Progenitor cell of endocrine pancreas (in vitro differentiated cells): Measurements from ENCODE around the gene TLL2. TPM values are rescaled to one million over a fixed set of nuclear protein-coding genes. Genes with fewer than 3 reads are reported as not detected.

Experiments used
- DNase-seq: peaks from one replicate; pipeline ENCODE4 v3.0.0; 2021; ENCODE audit warnings: low spot score; ENCODE audit not compliant: unreplicated experiment
- H3K27ac Mint-ChIP-seq: 2 replicates; pipeline ENCODE4 v1.8.0; 2021; ENCODE audit warnings: mild to moderate bottlenecking, moderate library complexity, mixed read lengths
- H3K27me3 Mint-ChIP-seq: 2 replicates; pipeline ENCODE4 v1.8.0; 2021; ENCODE audit warnings: mixed read lengths
- H3K36me3 Mint-ChIP-seq: 2 replicates; pipeline ENCODE4 v1.8.0; 2022; ENCODE audit warnings: mixed read lengths; ENCODE audit not compliant: insufficient read depth
- H3K4me1 Mint-ChIP-seq: 2 replicates; pipeline ENCODE4 v1.8.0; 2021; ENCODE audit warnings: low read depth, mixed read lengths
- H3K4me3 Mint-ChIP-seq: 2 replicates; pipeline ENCODE4 v1.8.0; 2021; ENCODE audit warnings: low read depth, mild to moderate bottlenecking, moderate library complexity, mixed read lengths
- H3K9me3 Mint-ChIP-seq: 2 replicates; pipeline ENCODE4 v1.8.0; 2021; ENCODE audit warnings: low read depth, mixed read lengths
- total RNA-seq: library from RNA; stranded (reverse); gene quantifications from 2 replicates; pipeline ENCODE4 v1.2.1, GENCODE V29; 2021
- TF ChIP-seq, protein P1 (sequence below): fragments of 200-600 bp; sonication (generic); IDR thresholded peaks from one replicate; pipeline ENCODE4 v1.5.0; 2021; ENCODE audit warnings: antibody characterized with exemption, mild to moderate bottlenecking; ENCODE audit not compliant: unreplicated experiment

TLL2 gene
- total RNA-seq, 1 donor from 2014 or later, result 0.60 TPM

DNA sequence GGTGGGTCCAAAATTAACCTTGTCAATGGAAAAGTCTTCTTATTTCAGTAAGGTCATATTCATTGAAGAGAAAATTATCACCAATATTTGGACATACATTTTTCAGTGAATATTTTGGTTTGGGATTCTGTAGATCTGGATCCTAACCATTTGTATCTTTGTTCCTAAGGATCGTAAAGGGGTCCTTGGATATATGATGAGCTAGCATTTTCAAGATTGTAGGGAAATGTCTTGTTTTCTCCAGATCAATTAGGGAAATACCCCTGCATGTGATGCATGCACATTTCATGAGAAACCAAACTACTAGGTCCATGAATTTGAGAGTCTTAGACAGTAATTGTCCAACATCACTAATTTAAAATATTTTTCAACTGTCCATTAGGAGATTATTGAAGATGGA lies 191.5 kb downstream of the TLL2 start:
- Mint-ChIP-seq H3K4me1 (peaks cover 7% of the 10 kb centered on the region), H3K27me3 (peaks cover 23% of the 10 kb centered on the region), H3K27ac (no peak overlapping the region), H3K9me3 (no peaks in the 10 kb centered on the region), H3K4me3 (no peak overlapping the region), H3K36me3 (no peaks in the 10 kb centered on the region)
- DNase-seq, result no peak
- TF ChIP-seq, protein P1, sequence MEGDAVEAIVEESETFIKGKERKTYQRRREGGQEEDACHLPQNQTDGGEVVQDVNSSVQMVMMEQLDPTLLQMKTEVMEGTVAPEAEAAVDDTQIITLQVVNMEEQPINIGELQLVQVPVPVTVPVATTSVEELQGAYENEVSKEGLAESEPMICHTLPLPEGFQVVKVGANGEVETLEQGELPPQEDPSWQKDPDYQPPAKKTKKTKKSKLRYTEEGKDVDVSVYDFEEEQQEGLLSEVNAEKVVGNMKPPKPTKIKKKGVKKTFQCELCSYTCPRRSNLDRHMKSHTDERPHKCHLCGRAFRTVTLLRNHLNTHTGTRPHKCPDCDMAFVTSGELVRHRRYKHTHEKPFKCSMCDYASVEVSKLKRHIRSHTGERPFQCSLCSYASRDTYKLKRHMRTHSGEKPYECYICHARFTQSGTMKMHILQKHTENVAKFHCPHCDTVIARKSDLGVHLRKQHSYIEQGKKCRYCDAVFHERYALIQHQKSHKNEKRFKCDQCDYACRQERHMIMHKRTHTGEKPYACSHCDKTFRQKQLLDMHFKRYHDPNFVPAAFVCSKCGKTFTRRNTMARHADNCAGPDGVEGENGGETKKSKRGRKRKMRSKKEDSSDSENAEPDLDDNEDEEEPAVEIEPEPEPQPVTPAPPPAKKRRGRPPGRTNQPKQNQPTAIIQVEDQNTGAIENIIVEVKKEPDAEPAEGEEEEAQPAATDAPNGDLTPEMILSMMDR, result no peak

DNA sequence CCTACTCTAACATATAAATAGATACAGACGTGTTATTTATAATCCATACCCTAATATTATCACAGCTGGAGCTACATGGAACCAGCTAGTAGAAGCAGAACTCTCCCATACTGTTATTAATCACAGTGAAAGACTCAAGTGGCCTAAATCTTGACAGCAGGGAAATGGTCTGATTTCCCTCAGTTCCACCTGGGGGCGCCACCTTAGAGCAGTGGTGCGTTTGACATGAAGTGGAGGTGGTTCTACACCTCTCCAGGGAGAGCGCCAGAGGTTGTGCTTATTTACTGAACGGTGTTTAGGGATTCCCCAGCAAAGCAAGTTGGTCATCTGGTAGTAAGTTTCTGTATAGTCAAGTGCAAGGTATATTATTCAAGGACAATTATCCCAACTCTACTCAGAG lies 191.9 kb downstream of the TLL2 start:
- DNase-seq, result no peak
- Mint-ChIP-seq H3K9me3 (no peaks in the 10 kb centered on the region), H3K4me3 (no peak overlapping the region), H3K4me1 (peaks cover 7% of the 10 kb centered on the region), H3K27ac (no peak overlapping the region), H3K36me3 (no peaks in the 10 kb centered on the region), H3K27me3 (peaks cover 20% of the 10 kb centered on the region)
- TF ChIP-seq, protein P1, result no peak

DNA sequence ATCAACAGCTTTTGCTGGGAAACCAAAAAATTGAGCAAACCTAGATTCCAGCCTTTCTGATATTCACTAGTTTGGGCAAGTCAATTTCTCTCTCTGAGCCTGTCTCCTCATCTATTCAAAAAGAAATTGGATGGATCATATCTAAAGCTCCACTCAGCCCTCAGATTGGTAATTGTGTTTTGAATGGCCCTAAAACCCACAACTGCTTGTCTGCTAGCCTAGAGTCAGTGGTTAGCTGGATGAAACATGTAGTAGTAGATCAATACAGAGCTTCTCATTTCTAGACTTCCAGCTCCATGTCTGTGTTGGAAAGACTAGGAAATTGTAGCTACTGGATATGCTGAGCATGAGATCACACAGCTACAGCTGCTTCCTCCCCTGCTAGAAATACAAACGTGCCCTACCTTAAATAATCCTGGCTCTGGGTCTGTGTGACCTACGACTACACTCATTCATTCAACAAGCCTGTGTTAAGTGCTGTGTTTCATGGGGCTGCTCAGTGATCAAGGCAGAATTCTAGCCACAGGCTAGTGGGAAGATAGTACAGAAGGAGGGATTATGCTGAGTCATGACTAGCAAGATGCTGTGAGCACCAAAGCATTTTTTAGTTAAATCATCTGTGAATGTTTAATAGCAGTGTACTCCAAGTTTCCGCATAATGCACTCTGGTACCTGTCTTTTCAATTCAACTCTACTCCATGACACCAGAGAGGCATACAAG lies 193.8 kb downstream of the TLL2 start:
- Mint-ChIP-seq H3K36me3 (no peaks in the 10 kb centered on the region), H3K4me3 (no peak overlapping the region), H3K9me3 (no peaks in the 10 kb centered on the region), H3K27me3 (peaks cover 8% of the 10 kb centered on the region), H3K27ac (no peak overlapping the region), H3K4me1 (peaks cover 7% of the 10 kb centered on the region)
- TF ChIP-seq, protein P1, result no peak
- DNase-seq, result no peak

DNA sequence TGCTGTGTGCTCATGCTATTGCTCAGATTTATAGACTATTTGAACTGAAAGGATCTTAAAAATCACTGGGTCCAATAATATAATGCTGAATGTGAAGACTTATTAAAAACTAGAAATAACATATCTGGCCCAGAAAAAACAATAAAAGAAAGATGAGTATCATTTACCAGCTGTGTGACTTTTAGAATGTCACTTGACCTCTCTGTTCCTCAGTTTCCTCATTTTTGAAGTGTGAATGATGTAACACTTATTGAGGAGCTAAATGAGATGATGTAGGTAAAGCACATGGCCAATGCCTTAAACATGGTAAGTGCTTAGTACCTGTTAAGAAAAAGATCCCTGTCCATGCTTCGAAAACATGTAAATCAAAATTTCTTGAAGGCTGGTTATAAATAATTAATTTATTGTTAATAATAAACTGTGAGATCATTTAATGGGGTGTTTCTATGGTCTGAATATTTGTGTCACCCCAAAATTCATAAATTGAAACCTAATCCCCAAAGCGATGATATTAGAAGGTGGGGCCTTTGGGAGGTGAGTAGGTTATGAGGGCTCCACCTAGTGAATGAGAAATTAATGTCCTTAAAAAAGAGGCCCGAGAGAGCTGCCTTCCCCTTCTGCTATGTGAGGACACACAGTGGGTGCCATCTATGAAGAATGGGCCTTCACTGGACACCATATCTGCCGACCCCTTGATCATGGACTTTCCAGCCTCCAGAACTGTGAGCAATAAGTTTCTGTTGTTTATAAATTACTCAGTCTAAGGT lies 196.5 kb downstream of the TLL2 start:
- TF ChIP-seq, protein P1, result no peak
- H3K36me3 Mint-ChIP-seq, result no peaks in the 10 kb centered on the region
- DNase-seq, result no peak
- no peaks in the 10 kb centered on the region for H3K27me3 Mint-ChIP-seq
- no peaks in the 10 kb centered on the region for H3K9me3 Mint-ChIP-seq
- H3K4me1 Mint-ChIP-seq, result no peaks in the 10 kb centered on the region
- no peak overlapping the region for H3K27ac Mint-ChIP-seq
- H3K4me3 Mint-ChIP-seq, result no peak overlapping the region

Other genes with a start within 250 kb of the TLL2 start
- gene BLNK, start 242.4 kb downstream of the TLL2 start, total RNA-seq, result 1.6 and 1.8 TPM in 2 replicates
- not detected in 2 replicates for gene DNTT, start 209.5 kb downstream of the TLL2 start, total RNA-seq
- not detected in 2 replicates for gene OPALIN, start 154.9 kb downstream of the TLL2 start, total RNA-seq
- gene TM9SF3, start 73.1 kb upstream of the TLL2 start, total RNA-seq, result 140 and 152 TPM in 2 replicates
- gene PIK3AP1, start 206.6 kb upstream of the TLL2 start, total RNA-seq, result 40.0 TPM in 2 replicates